Breast epithelium (tissue), 3 donors: ENCODE measurements around the gene LAIR2.

Experiments
- POLR2A ChIP-seq: fragments of 450-650 bp; IDR thresholded peaks from one replicate; pipeline ENCODE4 v1.6.1; 2016; ENCODE audit warnings: antibody characterized with exemption, mild to moderate bottlenecking, moderate library complexity
- TF ChIP-seq, protein P1 (sequence below), 3 donors: fragments of 450-650 bp; IDR thresholded peaks; one replicate each; pipeline ENCODE4 v1.5.1; 2016 to 2017; ENCODE audit warnings: antibody characterized with exemption in 3 of 3, mild to moderate bottlenecking in 3 of 3, moderate library complexity in 3 of 3

DNA sequence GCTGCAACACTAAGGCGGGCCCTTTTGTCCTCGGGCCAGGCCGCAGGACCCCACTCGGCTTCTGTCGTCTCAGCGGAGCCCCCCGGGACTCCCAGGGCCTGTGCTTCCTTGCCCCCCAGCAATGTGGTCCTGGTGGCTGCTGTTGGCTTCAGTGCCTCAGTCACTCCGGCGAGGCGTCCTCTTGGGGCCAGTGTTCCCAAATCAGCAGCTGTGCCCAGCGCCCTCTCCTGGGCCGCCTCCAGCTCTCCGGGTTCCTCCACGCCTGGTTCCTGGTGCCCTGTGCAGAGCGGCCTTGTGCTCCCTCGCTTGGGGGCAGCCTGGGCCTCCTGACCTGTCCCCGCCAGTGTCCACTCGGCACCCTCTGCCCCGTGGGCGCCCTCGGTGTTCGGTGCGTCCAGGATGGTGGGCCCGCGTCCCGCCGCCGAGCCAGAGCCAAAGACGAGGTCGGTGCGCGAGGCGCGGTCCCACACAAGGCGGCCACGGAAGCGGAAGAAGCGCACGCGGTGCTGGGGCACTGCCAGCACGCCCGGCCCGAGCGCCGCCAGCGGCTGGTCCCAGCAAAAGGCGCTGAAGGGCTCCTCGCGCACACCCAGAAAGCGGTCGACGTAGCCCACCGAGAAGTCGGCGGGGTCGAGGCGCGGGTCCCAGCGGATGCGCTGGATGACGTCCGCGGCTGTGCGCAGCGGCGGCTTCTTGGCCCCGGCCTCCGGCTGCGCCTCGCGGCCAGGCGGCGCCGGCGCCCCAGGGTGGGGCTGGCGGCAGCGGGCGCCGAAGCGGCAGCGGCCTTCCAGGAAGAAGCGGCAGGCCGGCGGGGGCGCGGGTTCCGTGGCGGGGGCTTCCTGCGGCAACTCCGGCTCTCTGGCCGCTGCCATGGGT lies 39.7 kb upstream of the LAIR2 start:
- no peak for TF ChIP-seq POLR2A
- TF ChIP-seq, protein P1, sequence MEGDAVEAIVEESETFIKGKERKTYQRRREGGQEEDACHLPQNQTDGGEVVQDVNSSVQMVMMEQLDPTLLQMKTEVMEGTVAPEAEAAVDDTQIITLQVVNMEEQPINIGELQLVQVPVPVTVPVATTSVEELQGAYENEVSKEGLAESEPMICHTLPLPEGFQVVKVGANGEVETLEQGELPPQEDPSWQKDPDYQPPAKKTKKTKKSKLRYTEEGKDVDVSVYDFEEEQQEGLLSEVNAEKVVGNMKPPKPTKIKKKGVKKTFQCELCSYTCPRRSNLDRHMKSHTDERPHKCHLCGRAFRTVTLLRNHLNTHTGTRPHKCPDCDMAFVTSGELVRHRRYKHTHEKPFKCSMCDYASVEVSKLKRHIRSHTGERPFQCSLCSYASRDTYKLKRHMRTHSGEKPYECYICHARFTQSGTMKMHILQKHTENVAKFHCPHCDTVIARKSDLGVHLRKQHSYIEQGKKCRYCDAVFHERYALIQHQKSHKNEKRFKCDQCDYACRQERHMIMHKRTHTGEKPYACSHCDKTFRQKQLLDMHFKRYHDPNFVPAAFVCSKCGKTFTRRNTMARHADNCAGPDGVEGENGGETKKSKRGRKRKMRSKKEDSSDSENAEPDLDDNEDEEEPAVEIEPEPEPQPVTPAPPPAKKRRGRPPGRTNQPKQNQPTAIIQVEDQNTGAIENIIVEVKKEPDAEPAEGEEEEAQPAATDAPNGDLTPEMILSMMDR (IDR thresholded peaks at IDR 0.05) = no peak
